ENCODE data around the gene GABRG3. TPM values are rescaled to one million over a fixed set of nuclear protein-coding genes. Genes with fewer than 3 reads are reported as not detected.

GABRG3 gene
- total RNA-seq, 1 donor from 2014 or later, result not detected

- no peak for ATAC-seq
These were observed 457.2 kb downstream of the GABRG3 start for GRCh38 chr15:27428151-27428550.

- ATAC-seq, result no peak
These were observed 458.6 kb downstream of the GABRG3 start for GRCh38 chr15:27429577-27429976.

- ATAC-seq, result no peak
These were observed 462.6 kb downstream of the GABRG3 start for GRCh38 chr15:27433604-27434003.

- ATAC-seq, result no peak
These were observed 467.7 kb downstream of the GABRG3 start for GRCh38 chr15:27438403-27439375.

- no peak for ATAC-seq
These were observed 470.1 kb downstream of the GABRG3 start for GRCh38 chr15:27441120-27441519.

- ATAC-seq, result no peak
These were observed 477.3 kb downstream of the GABRG3 start for GRCh38 chr15:27448234-27448633.

- ATAC-seq, result peak; percentile 98
These were observed 478.0 kb downstream of the GABRG3 start for GRCh38 chr15:27448986-27449385.

GRCh38 chr15:27449941-27450340 lies 479.0 kb downstream of the GABRG3 start:
- peak; percentile 82 for ATAC-seq

- peak; percentile 74 for ATAC-seq
These were observed 483.5 kb downstream of the GABRG3 start for GRCh38 chr15:27454281-27455075.

- no peak for ATAC-seq
These were observed 485.8 kb downstream of the GABRG3 start for GRCh38 chr15:27456807-27457206.

GRCh38 chr15:27457766-27458165 lies 486.8 kb downstream of the GABRG3 start:
- ATAC-seq, result no peak

GRCh38 chr15:27458345-27459084 lies 487.5 kb downstream of the GABRG3 start:
- ATAC-seq, result no peak

- ATAC-seq, result no peak
These were observed 488.9 kb downstream of the GABRG3 start for GRCh38 chr15:27459836-27460235.

GRCh38 chr15:27461181-27461580 lies 490.2 kb downstream of the GABRG3 start:
- no peak for ATAC-seq

- ATAC-seq, result no peak
These were observed 492.6 kb downstream of the GABRG3 start for GRCh38 chr15:27463525-27464088.

- no peak for ATAC-seq
These were observed 494.1 kb downstream of the GABRG3 start for GRCh38 chr15:27464941-27465612.

- ATAC-seq, result no peak
These were observed 495.8 kb downstream of the GABRG3 start for GRCh38 chr15:27466758-27467157.

- no peak for ATAC-seq
These were observed 497.2 kb downstream of the GABRG3 start for GRCh38 chr15:27468151-27468591.

- no peak for ATAC-seq
These were observed 502.9 kb downstream of the GABRG3 start for GRCh38 chr15:27473845-27474244.

GRCh38 chr15:27475395-27475794 lies 504.4 kb downstream of the GABRG3 start:
- no peak for ATAC-seq

- peak; percentile 98 for ATAC-seq
These were observed 508.5 kb downstream of the GABRG3 start for GRCh38 chr15:27479296-27480140.

Data from esophagus mucosa (tissue), 1 donor.